Right lobe of liver (tissue), 4 donors: ENCODE measurements around the gene KCNQ1.
A peak's percentile ranks its signal among the peaks of the same experiment; 100 is the strongest.

Experiments
- POLR2A ChIP-seq: fragments of 450-650 bp; IDR thresholded peaks from one replicate; pipeline ENCODE4 v1.6.1; 2017; ENCODE audit warnings: antibody characterized with exemption, mild to moderate bottlenecking
- TF ChIP-seq, protein P1 (sequence below), 4 donors: fragments of 200-600 bp in 3 of 4; fragments of 450-650 bp in 1 of 4; IDR thresholded peaks; one replicate each; pipeline versions ENCODE4 v1.5.1 to v1.8.0; 2016 to 2022; ENCODE audit warnings: antibody characterized with exemption in 4 of 4, mild to moderate bottlenecking in 2 of 4
- donor health status: DM: no; HTN: no; CAD: no.
- donor health status: DM: no; HTN: no; CAD: no.
- donor health status: DM: no; HTN: yes; CAD: no.

DNA sequence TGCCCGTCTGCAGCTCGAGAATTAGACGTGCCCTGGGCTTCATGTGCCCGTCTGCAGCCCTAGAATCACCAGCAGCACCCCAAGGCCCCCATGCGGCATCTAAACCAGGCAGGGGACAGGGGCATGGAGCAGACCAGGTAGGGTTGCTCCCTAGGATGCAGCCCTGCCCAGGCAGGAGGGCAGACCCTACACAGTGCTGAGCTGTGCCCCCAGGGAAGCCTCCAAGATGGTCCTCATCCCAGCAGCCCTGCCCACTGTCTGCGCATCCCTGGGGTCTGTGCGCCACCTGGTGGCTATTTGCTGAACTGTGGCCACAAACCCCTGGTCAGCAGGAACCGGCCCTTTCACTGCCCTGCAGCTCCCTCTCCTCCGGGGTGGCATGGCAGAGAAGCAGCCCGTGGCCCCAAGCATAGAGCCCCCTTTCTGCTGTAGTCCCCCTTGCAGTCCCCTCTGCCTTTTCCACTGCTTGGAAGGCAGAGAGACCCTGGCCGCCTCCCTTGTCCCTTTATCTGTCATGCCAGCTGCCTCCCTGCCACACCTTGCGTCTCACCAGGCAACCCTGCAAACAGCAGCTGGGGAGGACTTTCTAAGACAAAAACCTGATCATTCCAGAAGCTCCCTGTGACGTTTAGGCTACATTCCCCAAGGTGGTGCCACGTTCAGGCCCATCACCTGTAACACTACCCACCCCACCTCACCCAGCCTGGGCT, 86.6 kb downstream of the KCNQ1 start:
- TF ChIP-seq, protein P1, sequence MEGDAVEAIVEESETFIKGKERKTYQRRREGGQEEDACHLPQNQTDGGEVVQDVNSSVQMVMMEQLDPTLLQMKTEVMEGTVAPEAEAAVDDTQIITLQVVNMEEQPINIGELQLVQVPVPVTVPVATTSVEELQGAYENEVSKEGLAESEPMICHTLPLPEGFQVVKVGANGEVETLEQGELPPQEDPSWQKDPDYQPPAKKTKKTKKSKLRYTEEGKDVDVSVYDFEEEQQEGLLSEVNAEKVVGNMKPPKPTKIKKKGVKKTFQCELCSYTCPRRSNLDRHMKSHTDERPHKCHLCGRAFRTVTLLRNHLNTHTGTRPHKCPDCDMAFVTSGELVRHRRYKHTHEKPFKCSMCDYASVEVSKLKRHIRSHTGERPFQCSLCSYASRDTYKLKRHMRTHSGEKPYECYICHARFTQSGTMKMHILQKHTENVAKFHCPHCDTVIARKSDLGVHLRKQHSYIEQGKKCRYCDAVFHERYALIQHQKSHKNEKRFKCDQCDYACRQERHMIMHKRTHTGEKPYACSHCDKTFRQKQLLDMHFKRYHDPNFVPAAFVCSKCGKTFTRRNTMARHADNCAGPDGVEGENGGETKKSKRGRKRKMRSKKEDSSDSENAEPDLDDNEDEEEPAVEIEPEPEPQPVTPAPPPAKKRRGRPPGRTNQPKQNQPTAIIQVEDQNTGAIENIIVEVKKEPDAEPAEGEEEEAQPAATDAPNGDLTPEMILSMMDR (IDR thresholded peaks at IDR 0.05): peak; percentile 93 to 95 (median 94)
- no peak for TF ChIP-seq POLR2A
